ENCODE measurements around the gene PACSIN2. TPM values are rescaled to one million over a fixed set of nuclear protein-coding genes. Genes with fewer than 3 reads are reported as not detected.

Gene PACSIN2
- total and polyA plus RNA-seq, 2 of the 13 experiments (the other 11 are each of a cell fraction or from before 2014, with no cell fraction given): 54.1 to 68.8 TPM

DNA sequence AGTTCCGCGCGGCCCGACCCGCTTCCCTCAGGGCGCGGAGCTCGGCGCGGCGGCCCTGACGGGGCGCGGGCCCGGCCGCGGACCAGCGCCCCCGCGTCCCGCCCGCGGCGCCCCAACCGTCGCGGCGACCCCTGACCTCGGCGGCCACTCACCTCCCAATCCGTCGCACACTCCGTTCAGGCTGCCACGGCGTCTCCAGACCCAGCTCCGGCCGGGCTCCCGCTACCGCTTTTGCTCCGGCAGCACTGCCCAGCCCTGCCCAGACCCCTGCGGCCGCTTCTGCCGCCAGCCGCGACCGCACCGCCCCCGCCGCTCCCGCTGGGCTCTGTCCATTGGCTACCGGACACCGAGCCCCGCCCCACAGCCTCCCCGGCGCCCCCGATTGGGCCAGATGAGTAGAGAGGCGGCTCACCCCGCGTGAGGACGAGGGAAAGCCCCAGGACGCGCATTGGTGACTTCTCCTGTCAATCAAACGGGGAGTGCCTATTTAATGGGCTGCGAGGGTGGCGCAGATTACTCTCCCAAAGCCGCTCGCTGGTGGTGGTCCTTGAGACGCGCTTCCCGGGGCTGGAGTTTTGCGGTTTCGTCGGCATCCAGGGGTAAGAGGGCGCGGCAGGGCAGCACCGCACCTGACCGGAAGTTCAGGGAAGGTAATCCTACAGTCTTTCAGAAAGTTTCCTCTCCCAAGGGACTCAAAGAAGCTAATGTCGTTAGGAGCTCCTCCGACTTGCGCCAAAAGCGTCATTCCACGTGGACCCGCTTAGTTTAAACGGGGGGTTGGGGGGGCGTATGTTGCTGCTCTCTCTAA lies at the start of gene PACSIN2 (continued):
- TF ChIP-seq THYN1 (CRISPR knock-in tag; IDR thresholded peaks at IDR 0.05; ENCODE audit: borderline replicate concordance, low read depth) (no peak), NR0B2 (CRISPR knock-in tag; IDR thresholded peaks at IDR 0.05) (peak; percentile 56), TCF7L2 (IDR thresholded peaks at IDR 0.05; ENCODE audit: low read depth, low read length) (no peak), ZNF510 (CRISPR knock-in tag; IDR thresholded peaks at IDR 0.05; ENCODE audit: low read depth) (no peak), DBP (CRISPR knock-in tag; IDR thresholded peaks at IDR 0.05; ENCODE audit: not compliant biosample characterization) (peak; percentile 73), CENPX (CRISPR knock-in tag; IDR thresholded peaks at IDR 0.05) (no peak), KAT8 (CRISPR knock-in tag; IDR thresholded peaks at IDR 0.05) (peak; percentile 67), SNAPC2 (CRISPR knock-in tag; IDR thresholded peaks at IDR 0.05) (peak; percentile 52; the same call in 1 of the 2 replicates), TBX3 (IDR thresholded peaks at IDR 0.05; ENCODE audit: borderline replicate concordance) (no peak), ZNF740 (CRISPR knock-in tag; IDR thresholded peaks at IDR 0.05) (no peak), GLMP (CRISPR knock-in tag; IDR thresholded peaks at IDR 0.05; ENCODE audit: borderline replicate concordance) (no peak), ZNF883 (CRISPR knock-in tag; IDR thresholded peaks at IDR 0.05; ENCODE audit: not compliant biosample characterization) (peak; percentile 79), MEIS2 (CRISPR knock-in tag; IDR thresholded peaks at IDR 0.05) (no peak; the same call in 1 of the 2 replicates), NCOA2 (CRISPR knock-in tag; IDR thresholded peaks at IDR 0.05) (peak; percentile 71), ZNF501 (CRISPR knock-in tag; IDR thresholded peaks at IDR 0.05) (peak; percentile 90)
- TF ChIP-seq, protein P1, sequence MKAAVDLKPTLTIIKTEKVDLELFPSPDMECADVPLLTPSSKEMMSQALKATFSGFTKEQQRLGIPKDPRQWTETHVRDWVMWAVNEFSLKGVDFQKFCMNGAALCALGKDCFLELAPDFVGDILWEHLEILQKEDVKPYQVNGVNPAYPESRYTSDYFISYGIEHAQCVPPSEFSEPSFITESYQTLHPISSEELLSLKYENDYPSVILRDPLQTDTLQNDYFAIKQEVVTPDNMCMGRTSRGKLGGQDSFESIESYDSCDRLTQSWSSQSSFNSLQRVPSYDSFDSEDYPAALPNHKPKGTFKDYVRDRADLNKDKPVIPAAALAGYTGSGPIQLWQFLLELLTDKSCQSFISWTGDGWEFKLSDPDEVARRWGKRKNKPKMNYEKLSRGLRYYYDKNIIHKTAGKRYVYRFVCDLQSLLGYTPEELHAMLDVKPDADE (CRISPR knock-in tag; IDR thresholded peaks at IDR 0.05): 0 out of 2 replicates have a peak, but pooled peaks have one; percentile 47
- TF ChIP-seq, protein P2, sequence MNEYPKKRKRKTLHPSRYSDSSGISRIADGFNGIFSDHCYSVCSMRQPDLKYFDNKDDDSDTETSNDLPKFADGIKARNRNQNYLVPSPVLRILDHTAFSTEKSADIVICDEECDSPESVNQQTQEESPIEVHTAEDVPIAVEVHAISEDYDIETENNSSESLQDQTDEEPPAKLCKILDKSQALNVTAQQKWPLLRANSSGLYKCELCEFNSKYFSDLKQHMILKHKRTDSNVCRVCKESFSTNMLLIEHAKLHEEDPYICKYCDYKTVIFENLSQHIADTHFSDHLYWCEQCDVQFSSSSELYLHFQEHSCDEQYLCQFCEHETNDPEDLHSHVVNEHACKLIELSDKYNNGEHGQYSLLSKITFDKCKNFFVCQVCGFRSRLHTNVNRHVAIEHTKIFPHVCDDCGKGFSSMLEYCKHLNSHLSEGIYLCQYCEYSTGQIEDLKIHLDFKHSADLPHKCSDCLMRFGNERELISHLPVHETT (CRISPR knock-in tag; conservative IDR thresholded peaks at IDR 0.05): peak; percentile 67; the same call in 1 of the 2 replicates
- TF ChIP-seq, protein P3, sequence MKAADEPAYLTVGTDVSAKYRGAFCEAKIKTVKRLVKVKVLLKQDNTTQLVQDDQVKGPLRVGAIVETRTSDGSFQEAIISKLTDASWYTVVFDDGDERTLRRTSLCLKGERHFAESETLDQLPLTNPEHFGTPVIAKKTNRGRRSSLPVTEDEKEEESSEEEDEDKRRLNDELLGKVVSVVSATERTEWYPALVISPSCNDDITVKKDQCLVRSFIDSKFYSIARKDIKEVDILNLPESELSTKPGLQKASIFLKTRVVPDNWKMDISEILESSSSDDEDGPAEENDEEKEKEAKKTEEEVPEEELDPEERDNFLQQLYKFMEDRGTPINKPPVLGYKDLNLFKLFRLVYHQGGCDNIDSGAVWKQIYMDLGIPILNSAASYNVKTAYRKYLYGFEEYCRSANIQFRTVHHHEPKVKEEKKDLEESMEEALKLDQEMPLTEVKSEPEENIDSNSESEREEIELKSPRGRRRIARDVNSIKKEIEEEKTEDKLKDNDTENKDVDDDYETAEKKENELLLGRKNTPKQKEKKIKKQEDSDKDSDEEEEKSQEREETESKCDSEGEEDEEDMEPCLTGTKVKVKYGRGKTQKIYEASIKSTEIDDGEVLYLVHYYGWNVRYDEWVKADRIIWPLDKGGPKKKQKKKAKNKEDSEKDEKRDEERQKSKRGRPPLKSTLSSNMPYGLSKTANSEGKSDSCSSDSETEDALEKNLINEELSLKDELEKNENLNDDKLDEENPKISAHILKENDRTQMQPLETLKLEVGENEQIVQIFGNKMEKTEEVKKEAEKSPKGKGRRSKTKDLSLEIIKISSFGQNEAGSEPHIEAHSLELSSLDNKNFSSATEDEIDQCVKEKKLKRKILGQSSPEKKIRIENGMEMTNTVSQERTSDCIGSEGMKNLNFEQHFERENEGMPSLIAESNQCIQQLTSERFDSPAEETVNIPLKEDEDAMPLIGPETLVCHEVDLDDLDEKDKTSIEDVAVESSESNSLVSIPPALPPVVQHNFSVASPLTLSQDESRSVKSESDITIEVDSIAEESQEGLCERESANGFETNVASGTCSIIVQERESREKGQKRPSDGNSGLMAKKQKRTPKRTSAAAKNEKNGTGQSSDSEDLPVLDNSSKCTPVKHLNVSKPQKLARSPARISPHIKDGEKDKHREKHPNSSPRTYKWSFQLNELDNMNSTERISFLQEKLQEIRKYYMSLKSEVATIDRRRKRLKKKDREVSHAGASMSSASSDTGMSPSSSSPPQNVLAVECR (CRISPR knock-in tag; IDR thresholded peaks at IDR 0.05; ENCODE audit: borderline replicate concordance): peak; percentile 72
